HG03097 (cell line): ENCODE results near the gene TRAK1.

Experiments
- ATAC-seq: cut with Tn5 transposase; IDR thresholded peaks from one replicate; pipeline ENCODE4 v1.9.1; 2021; ENCODE audit not compliant: unreplicated experiment, low FRiP score

TRAK1 gene

DNA sequence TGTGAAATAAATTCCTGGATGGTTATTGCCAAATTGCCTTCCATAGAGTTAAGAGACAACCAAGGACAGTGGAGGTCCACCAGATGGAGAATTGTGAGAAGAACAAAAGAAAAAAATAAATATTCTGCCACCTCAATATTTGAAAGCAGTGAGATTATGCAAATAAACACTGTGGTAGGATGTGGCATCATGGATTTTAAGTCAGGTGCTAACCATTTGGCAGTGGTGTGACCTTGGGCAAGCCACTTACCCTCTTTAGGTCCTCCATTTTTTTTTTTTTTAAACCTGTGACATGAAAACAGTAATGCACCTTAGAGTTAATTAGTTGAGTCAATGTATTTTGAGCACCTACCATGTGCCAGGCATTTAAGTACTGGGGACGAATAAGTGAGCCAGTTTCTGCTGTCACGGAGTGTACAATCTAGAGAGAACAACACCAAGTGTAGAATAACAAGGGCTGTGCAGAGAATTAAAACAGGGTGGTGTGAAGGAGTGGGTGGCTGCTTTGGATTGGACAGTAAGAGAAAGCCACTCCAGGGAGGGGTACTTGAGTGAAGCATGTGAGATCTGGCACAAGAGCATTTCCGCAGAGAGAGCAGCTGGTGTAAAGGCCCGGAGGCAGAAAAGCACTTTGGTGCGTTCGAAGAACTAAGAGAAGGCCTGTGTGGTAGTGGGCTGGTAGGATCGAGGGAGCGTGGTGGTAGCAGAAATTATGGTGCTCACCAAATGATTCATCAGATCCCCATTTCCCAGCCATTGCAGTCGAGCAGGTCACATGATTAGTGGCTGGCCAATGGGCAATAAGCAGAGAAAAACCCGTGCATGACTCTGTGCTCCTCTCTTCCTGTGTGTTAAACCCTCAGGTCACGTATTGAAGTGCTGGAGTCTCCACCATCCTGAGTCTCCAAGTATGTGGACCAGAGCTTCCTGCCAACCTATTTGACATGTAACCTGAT lies 135.6 kb downstream of the TRAK1 start:
- no peak for ATAC-seq

- ATAC-seq: no peak
Measured at GRCh38 chr3:42228796-42229195, 137.6 kb downstream of the TRAK1 start.

DNA sequence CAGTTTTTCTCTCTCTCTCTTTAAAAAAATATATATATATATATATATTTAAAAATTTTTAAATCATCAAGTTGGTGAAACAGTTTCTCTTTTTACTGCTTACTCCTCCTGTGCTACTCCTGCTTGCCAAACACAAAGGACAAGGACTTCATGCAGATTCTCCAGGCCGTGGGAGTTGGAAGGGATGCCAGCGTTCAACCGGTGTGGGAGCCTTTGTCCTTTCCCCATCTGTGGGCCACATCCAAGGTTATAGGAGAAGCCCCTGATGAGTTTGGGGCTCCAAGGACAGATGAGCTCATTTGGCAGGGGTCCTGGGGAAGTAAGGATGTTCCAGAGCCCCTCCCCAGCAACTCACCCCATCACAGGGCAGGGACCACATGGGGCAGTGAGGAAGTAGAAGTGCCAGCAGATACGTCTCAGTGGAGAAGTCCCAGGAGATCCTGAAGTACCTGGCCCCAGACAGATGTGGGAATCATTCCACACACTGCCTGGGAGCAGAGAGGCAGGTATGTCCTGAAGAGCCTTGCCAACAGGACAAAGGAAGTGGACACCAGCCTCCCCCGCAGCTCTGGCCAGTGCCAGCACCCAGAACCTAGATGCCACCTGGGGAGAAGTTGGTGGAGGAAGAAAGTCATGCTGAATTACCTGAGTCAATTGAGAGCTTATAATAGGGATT lies 138.2 kb downstream of the TRAK1 start:
- ATAC-seq: no peak

DNA sequence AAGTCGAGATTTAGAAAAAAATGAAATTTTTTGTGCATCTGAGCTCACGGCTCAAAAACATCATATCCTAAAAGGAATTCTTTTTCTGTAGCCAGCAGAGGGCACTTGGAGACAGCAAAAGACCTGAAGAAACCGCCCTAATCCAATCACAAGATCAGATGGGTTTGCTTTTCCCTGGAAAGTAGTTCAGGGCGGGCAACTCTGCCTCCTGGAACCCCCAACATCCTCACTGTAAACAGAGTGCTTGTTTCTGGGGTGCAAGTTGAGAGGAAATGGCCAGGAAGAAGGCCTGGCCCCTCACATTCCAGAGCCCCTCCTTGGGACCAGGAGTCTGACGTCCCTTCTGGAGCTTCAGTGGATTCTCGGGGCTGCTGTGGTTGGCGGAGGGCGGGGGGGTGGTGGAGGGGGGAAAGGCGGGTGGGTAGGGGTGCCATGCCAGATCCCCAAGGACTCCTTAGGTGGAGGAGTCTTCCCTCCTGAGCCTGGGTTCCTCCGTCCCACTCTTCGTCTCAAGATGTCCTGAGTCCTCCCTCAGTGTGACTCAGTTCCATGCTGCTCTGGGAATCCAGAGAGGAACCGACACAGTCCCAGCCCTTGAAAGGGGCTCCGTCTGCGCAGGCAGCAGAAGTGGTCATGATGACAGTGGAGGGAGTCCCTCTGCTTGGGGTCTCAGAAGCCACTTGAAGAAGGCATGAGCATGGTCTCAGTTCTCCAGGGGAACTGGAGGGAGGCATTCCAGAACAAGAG lies 139.0 kb downstream of the TRAK1 start:
- no peak for ATAC-seq

GRCh38 chr3:42230860-42231259 lies 139.7 kb downstream of the TRAK1 start:
- ATAC-seq: no peak

GRCh38 chr3:42235532-42235931 lies 144.4 kb downstream of the TRAK1 start:
- no peak for ATAC-seq

- no peak for ATAC-seq
Measured at GRCh38 chr3:42236611-42237010, 145.5 kb downstream of the TRAK1 start.

GRCh38 chr3:42246091-42246490 lies 154.9 kb downstream of the TRAK1 start:
- no peak for ATAC-seq

DNA sequence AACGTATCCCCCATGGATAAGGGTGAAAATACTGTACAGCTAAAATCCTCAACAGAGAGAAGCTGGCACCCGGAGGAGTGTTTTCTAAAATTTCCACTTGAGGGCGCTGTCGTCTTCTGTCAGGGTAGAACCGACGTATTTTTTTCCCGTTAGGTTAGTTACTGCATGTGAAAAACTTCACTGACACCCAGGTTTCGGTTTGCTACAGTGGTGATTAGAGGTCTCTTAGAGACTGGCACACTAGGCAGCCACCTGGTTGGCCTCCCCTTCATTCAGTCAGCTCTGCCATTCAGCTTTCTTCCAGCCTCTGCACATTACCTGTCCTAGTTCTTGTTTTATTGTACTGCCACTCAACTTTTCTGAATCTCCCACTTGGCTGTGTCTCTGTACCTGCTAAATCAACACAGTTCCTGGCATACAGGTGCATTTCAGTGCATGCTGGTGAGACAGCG lies 156.4 kb downstream of the TRAK1 start:
- ATAC-seq: peak; percentile 76

DNA sequence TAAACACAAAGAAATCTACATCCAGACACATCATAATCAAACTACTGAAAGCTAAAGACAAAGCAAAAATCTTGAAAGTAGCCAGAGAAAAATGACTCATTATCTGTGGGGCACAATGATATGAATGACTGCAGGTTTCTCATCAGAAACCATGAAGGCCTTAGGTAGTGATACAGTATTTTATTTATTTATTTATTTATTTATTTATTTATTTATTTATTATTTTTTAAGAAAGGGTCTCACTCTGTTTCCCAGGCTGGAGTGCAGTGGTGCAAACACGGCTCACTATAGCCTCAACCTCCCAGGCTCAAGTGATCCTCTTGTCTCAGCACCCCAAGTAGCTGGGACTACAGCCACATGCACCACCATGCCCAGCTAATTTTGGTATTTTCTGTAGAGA lies 159.6 kb downstream of the TRAK1 start:
- no peak for ATAC-seq

- no peak for ATAC-seq
Measured at GRCh38 chr3:42254566-42254965, 163.4 kb downstream of the TRAK1 start.

DNA sequence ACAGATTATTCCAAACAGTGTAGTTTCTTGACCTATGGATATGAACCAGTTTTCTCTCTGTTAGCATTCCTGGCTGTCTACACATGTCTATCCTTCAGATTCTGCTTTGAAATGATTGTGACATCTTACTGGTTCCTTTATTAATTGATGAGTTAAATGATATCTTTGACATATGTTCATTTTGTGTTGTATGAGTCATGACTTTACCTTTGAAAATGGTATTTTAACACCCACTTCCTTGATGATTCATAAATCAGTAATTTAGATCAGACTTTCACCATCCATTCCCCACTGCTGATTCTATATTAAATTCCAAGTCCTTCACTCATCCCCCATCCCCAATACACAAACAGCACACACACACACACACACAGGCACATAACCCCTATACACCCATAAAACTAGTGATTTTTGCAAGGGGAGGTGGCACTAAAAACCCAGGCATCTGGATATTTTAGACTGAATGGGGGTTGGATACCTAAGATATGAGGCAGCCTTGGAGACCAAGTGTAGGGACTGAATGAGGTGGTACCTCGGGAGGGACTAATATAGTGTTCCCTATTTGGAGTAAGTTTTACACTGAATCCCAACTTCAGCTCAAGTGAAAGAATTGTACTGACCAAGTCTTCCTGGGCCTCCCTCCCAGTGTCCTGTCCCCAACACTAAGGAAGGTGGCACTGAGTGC lies 165.1 kb downstream of the TRAK1 start:
- no peak for ATAC-seq

GRCh38 chr3:42257007-42257406 lies 165.8 kb downstream of the TRAK1 start:
- no peak for ATAC-seq

- ATAC-seq: no peak
Measured at GRCh38 chr3:42262525-42262924, 171.4 kb downstream of the TRAK1 start.

DNA sequence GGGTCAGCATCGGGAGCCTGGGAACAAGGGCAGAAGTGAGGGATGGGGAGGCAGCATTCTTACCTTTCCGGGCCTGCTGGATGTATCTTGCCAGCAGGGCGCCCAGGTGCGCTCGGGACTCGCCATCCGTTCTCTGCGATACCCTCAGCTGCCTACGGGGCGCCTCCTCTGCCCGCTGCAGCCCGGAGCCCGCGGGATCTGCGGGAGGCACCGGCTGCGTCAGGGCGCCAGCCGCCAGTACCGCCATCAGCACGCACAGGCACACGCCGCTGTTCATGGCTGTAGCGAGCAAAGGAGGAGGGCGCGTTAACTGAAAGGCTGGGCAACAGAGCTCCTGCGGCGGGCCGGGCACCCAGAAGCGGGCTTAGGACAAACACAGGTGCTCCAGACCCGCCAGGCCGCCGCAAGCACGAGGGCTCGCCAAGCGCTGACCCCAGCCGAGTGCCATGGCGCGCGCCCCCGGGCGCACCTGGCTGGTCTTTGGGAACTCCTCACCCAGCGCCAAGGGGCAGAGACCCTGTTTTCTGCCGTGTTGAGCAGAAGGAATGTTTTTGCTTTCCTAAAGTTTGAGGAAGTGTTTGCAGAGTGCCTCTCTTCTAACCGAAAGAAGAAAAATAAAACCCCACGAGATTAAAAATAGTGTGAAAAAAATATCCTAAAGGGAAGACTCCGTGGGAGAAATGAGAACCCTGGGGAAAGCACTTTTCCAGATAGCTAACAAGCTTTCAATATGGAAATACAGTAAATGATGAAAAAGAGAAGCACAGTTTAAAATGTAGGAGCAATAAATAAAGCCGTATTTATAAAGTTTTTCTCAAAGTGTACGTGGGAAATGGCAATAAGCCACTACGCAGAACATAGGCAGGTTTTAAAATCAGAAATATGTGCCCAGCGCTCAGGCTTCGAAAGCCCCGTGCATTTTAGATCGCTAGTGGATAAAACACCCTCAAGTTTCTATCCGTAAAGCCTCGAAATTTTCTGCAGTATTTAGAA lies 172.5 kb downstream of the TRAK1 start:
- ATAC-seq: no peak

GRCh38 chr3:42264399-42265058 lies 173.4 kb downstream of the TRAK1 start:
- ATAC-seq: no peak

DNA sequence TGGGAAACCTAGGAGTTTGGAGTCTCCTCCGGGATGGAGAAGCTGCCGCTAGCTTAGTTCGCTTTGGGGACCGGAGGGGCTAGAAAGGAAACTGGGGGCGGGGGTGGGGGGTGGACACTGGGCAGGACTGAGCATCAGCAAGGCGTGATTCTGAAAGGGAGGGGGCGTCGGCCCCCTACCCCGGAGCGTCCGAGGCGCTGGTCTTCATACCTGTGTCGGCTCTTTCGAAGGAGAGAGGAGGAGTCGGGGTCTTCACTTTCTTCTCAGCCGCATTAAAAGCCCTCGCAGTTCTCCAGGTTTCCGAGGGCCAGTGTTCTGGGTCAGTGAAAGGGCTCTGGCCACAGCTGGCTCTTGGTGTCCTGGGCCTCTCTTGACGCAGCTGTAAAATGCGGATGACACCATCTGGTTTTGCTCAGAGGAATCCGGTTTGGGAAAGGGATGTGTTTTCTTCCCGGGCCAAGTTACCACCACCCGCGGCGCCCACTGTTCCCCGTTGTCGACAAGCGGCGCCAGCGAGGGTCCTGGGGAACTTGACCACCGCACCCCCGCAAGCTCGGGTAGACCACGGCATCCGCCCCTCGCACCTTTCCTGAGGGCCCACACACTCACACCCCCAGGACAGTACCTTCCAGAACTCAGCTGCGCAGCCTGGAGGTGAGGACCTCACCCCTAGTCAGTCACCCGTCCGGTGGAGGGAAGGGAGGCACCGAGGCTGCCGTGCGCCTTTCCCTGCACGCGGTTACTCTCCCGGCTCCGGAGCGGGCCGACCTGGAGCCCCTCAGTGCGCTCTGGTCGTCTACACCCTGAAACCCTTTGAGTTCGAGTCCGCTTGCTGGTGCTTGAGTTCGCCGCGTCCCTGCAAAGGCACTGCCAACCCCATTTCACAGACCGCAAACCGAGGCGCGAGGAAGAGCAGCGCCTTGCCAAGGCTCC lies 174.2 kb downstream of the TRAK1 start:
- ATAC-seq: no peak

- ATAC-seq: no peak
Measured at GRCh38 chr3:42266085-42266484, 174.9 kb downstream of the TRAK1 start, which contains the start of gene CCK. CCK (minus strand) TSS chr3:42266185; CDS start chr3:42263630, 2,555 bp downstream.
